IPS-NIHi7 (cell line): ENCODE data around the gene SP2.
A peak's percentile ranks its signal among the peaks of the same experiment; 100 is the strongest.

Experiments
- DNase-seq: peaks from one replicate; pipeline ENCODE4 v3.0.0; 2012; ENCODE audit warnings: mixed read lengths; ENCODE audit errors: extremely low spot score

SP2 gene

DNA sequence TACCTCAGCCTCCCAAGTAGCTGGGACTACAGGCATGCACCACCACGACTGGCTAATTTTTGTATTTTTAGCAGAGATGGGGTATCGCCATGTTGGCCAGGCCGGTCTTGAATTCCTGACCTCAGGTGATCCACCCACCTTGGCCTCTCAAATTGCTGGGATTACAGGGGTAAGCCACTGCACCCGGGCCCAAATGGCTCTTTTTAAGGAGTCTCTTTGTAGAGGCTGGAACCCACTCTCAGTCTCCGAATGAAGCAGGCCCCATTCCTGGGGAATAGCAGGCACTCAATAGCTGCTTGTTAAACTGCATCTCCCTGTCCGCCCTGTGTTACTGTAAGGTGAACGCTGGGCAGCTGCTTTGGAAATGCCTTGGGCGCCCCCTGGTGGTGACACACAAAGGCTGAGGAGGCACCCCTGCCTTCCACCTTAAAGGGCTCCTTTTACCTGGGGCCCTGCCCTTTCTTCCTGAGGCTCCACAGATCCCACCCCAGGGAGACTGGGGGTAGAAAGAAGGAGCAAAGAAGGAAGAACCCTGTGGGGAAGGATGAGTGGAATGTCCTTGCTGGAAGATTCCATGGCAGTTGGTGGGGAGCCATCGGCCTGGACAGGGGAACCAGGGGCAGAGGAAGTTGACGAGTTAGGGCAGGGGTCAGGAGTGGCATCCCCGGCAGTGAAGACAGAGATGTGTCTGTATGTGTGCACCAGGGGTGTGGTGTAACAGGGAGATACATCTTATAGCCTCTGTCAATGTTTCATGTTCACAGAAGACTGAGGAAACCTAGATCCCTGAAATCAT, 6.1 kb upstream of the SP2 start:
- DNase-seq, result peak; percentile 82

- no peak for DNase-seq
Measured at GRCh38 chr17:47891545-47892088, 4.4 kb upstream of the SP2 start.

- no peak for DNase-seq
Measured at GRCh38 chr17:47894498-47895346, 1.3 kb upstream of the SP2 start.

GRCh38 chr17:47895347-47895855, 635 bp upstream of the SP2 start:
- DNase-seq, result no peak

DNA sequence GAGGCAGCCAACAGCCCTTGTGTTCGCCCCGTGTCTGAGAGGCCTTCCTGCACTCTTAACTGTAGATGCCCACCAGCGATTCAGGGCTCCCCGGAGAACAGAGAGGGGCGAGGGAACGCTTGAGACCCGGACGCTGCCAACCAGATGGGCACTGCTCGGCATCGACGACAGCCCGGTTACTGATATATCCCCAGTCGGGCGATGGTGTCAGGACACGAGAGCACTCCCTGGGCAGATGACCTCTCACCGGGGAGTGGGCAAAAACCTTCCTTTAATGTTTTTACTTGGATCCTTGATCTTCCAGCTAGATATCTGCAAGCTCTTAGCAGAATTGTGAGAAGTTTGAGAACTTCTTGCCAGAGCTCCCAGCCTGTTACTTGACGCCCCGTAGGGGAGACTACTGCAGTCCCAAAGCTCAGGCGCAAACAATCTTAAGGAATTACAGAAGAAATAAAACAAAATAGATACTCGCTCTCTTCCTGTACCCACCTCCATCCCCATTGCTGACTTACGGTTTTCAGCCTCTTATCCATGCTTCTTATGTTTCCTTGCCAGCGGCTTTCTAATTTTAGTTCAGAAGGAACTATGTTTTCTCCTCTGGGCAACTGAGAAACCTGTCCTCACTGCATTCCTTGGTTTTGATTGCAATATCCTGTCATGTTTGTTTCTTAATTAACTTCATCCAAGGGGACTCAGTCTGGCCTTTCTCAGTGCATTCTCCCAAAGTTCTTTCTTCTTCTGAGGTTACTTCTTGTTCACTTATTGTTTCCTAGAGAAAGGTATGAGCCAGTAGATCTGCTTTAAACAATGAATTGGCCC, 845 bp downstream of the SP2 start:
- DNase-seq, result no peak

- no peak for DNase-seq
Measured at GRCh38 chr17:47897561-47897960, 1.5 kb downstream of the SP2 start.

DNA sequence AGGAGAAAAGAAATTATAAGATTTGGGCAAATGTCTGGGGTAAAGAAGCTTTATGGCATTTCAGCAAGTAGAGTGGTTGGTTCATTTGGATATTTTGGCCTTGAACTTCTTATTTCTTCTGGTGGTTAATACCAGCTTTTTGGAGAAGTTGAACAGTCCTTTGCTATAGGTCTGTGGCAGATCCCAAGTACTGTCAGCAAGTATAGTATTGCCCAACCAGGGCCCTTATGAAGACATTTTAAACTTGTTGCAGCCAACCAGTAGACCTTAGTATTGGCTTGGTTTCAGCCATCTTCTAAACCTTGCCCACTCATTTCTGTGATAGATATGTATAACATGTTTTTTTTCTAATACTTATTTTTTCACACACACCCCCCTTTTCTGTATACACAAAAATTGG, 2.2 kb downstream of the SP2 start:
- DNase-seq, result no peak

GRCh38 chr17:47899643-47900042, 3.6 kb downstream of the SP2 start:
- DNase-seq, result no peak

GRCh38 chr17:47901423-47901822, 5.4 kb downstream of the SP2 start:
- DNase-seq, result no peak

DNA sequence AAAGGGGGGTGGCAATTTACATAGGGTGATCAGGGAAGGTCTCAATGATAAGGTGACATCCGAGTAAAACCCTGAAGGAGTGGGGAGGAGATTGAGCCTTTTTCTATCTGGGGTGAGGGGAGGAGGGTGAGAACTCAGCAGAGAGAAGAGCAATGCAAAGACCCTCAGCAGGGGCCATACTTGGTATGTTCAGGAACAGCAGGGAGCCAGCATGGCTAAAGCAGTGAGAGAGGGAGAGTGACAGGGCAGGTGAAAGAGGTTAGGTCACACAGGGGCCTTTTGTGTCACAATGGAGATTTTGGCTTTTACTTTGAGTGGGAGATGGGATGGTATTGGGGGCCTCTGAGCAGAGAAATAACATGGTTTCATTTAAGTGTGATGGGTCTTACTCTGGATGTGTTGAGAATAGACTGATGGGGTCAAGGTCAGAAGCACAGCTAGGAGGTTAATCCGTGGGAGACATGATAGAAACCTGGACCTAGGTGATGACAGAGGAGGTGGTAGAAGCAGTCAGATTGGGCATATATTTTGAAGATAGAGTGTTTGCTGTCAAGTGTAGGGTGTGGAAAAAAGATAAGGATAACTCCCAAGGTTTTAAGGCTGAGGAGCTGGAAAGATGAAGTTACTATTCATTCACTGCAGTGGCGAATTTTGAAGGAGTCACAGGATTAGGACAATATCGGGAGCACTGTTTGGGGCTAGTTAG, 6.2 kb downstream of the SP2 start:
- peak; percentile 79 for DNase-seq

- DNase-seq, result no peak
Measured at GRCh38 chr17:47905221-47905733, 9.2 kb downstream of the SP2 start.

GRCh38 chr17:47906443-47906842, 10.4 kb downstream of the SP2 start:
- DNase-seq, result no peak

GRCh38 chr17:47907932-47908562, 12.0 kb downstream of the SP2 start:
- DNase-seq, result no peak

GRCh38 chr17:47913050-47913449, 17.0 kb downstream of the SP2 start:
- no peak for DNase-seq

- no peak for DNase-seq
Measured at GRCh38 chr17:47914306-47914948, 18.4 kb downstream of the SP2 start.

DNA sequence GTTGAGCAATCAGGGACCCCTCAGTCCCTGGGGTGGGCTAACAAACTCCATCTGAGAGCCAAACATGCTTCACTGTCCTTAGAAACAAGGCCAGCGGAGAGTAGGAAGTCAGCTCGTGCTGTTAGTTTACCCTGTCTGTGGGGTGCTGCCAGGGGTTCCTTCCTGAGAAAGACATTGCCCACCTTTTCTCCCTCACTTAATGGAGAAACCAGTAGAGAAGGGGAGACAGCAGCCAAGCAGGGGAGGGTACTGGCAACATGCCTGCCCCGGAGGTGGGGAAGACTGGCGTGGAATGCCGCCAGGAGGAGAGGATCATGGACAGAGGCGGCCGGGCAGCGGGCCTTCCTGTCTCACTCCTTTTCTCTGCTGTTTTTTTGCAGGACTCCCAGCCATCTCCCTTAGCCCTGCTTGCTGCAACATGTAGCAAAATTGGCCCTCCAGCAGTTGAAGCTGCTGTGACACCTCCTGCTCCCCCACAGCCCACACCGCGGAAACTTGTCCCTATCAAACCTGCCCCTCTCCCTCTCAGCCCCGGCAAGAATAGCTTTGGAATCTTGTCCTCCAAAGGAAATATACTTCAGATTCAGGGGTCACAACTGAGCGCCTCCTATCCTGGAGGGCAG, 19.9 kb downstream of the SP2 start:
- DNase-seq, result no peak

DNA sequence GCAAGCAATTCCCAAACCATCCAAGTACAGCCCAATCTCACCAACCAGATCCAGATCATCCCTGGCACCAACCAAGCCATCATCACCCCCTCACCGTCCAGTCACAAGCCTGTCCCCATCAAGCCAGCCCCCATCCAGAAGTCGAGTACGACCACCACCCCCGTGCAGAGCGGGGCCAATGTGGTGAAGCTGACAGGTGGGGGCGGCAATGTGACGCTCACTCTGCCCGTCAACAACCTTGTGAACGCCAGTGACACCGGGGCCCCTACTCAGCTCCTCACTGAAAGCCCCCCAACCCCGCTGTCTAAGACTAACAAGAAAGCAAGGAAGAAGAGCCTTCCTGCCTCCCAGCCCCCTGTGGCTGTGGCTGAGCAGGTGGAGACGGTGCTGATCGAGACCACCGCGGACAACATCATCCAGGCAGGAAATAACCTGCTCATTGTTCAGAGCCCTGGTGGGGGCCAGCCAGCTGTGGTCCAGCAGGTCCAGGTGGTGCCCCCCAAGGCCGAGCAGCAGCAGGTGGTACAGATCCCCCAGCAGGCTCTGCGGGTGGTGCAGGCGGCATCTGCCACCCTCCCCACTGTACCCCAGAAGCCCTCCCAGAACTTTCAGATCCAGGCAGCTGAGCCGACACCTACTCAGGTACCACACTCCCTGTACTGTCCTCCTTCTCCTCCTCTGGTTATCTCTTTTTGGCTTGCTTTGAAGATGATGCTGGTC, 20.6 kb downstream of the SP2 start:
- DNase-seq, result no peak

- no peak for DNase-seq
Measured at GRCh38 chr17:47917581-47917980, 21.5 kb downstream of the SP2 start.

DNA sequence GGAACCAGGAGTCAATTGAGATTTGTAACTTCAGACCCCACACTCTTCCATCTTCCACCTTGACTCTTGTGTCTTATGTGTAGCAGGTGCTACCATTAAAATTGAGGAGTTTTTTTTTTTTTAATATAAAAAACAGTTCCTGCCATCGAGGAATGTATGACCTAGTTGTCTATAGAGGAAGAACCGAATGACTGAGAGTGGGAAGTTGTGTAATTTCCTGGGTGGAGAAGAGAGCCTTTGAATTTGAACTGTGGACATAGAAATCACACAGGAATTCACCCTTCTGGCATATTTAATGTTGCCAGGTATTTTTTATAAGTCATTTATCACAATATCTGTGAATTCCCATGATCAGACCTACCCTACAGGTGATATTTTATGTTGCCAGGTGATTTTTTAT, 22.0 kb downstream of the SP2 start:
- DNase-seq, result no peak
